Ascending aorta (tissue), 2 donors: Measurements from ENCODE around the gene HMCN2. TPM values are rescaled to one million over a fixed set of nuclear protein-coding genes. Genes with fewer than 3 reads are reported as not detected.

Experiments used
- DNase-seq, 2 donors: peaks; one replicate each; pipeline ENCODE4 v3.0.0-alpha.2; 2019; ENCODE audit warnings: low spot score in 2 of 2
- H3K27ac ChIP-seq, 2 donors: fragments of 200-600 bp; sonication (generic); one replicate each; pipeline ENCODE4 v1.5.1; 2016 to 2017; ENCODE audit warnings: mild to moderate bottlenecking in 1 of 2
- H3K27me3 ChIP-seq: fragments of 200-600 bp; sonication (generic); one replicate; pipeline ENCODE4 v1.5.1; 2017
- H3K36me3 ChIP-seq, 2 donors: fragments of 200-600 bp; sonication (generic); one replicate each; pipeline ENCODE4 v1.5.1; 2016
- H3K4me1 ChIP-seq, 2 donors: fragments of 200-600 bp; sonication (generic); one replicate each; pipeline ENCODE4 v1.5.1; 2016 to 2017; ENCODE audit warnings: mild to moderate bottlenecking in 1 of 2
- H3K4me3 ChIP-seq, 2 donors: fragments of 200-600 bp; sonication (generic); one replicate each; pipeline ENCODE4 v1.5.1; 2016 to 2017; ENCODE audit warnings: mild to moderate bottlenecking in 1 of 2
- H3K9me3 ChIP-seq, 2 donors: fragments of 200-600 bp; sonication (generic); one replicate each; pipeline ENCODE4 v1.5.1; 2016
- CTCF ChIP-seq, 3 experiments: fragments of 200-600 bp in 2 of 3; fragments of 450-650 bp in 1 of 3; sonication (generic) in 2 of 3; IDR thresholded peaks; one replicate each; pipeline ENCODE4 v1.5.1; 2016 to 2019; ENCODE audit warnings: antibody characterized with exemption in 3 of 3, mild to moderate bottlenecking in 1 of 3, moderate library complexity in 1 of 3
- intact Hi-C: fragments of 100-400 bp; cut with DNase I; formaldehyde crosslinking; loops from one replicate; pipeline ENCODE4 v1.15.1; 2023
- total RNA-seq: library from RNA; depleted of rRNA; stranded (reverse); fragments of >200 nt; gene quantifications from one replicate; pipeline ENCODE4 v1.1.0, GENCODE V29; 2016

The HMCN2 gene
- total RNA-seq, 1 donor from 2014 or later = 7.5 TPM

- H3K27ac ChIP-seq = no peak overlapping the region
- intact Hi-C loops = no loop called here
- TF ChIP-seq CTCF (IDR thresholded peaks at IDR 0.05) = no peak
- H3K36me3 ChIP-seq = no peaks in the 10 kb centered on the region
- no peak overlapping the region for H3K4me3 ChIP-seq
- DNase-seq = no peak
- peaks cover 9% of the 10 kb centered on the region for H3K27me3 ChIP-seq
- H3K4me1 ChIP-seq = no peaks in the 10 kb centered on the region
- H3K9me3 ChIP-seq = no peaks in the 10 kb centered on the region
Measured at GRCh38 chr9:130328349-130328801, 62.8 kb downstream of the HMCN2 start.

GRCh38 chr9:130329061-130329460, 63.5 kb downstream of the HMCN2 start:
- peaks cover 9% of the 10 kb centered on the region for H3K27me3 ChIP-seq
- H3K4me3 ChIP-seq = no peak overlapping the region
- DNase-seq = no peak
- TF ChIP-seq CTCF (IDR thresholded peaks at IDR 0.05) = no peak
- no peaks in the 10 kb centered on the region for H3K36me3 ChIP-seq
- H3K27ac ChIP-seq = no peak overlapping the region
- H3K4me1 ChIP-seq = no peaks in the 10 kb centered on the region
- intact Hi-C loops = no loop called here
- no peaks in the 10 kb centered on the region for H3K9me3 ChIP-seq

GRCh38 chr9:130330202-130330862, 64.8 kb downstream of the HMCN2 start:
- no peak overlapping the region for H3K4me3 ChIP-seq
- H3K4me1 ChIP-seq = no peaks in the 10 kb centered on the region
- intact Hi-C loops = no loop called here
- no peak for DNase-seq
- no peaks in the 10 kb centered on the region for H3K36me3 ChIP-seq
- TF ChIP-seq CTCF (IDR thresholded peaks at IDR 0.05) = no peak
- H3K9me3 ChIP-seq = no peaks in the 10 kb centered on the region
- no peak overlapping the region for H3K27ac ChIP-seq
- H3K27me3 ChIP-seq = peaks cover 9% of the 10 kb centered on the region

GRCh38 chr9:130331061-130331460, 65.5 kb downstream of the HMCN2 start:
- Histone ChIP-seq H3K27ac (no peak overlapping the region), H3K4me1 (no peaks in the 10 kb centered on the region), H3K27me3 (peaks cover 9% of the 10 kb centered on the region), H3K9me3 (no peaks in the 10 kb centered on the region), H3K36me3 (no peaks in the 10 kb centered on the region), H3K4me3 (no peak overlapping the region)
- DNase-seq = no peak
- intact Hi-C loops = no loop called here
- TF ChIP-seq CTCF (IDR thresholded peaks at IDR 0.05) = no peak

- H3K27ac ChIP-seq = no peak overlapping the region
- no peak for DNase-seq
- H3K4me1 ChIP-seq = no peaks in the 10 kb centered on the region
- TF ChIP-seq CTCF (IDR thresholded peaks at IDR 0.05) = no peak
- H3K4me3 ChIP-seq = no peak overlapping the region
- H3K9me3 ChIP-seq = no peaks in the 10 kb centered on the region
- H3K36me3 ChIP-seq = no peaks in the 10 kb centered on the region
- peaks cover 9% of the 10 kb centered on the region for H3K27me3 ChIP-seq
- intact Hi-C loops = no loop called here
Measured at GRCh38 chr9:130331573-130331972, 66.0 kb downstream of the HMCN2 start.
